ENCODE measurements around the gene ANAPC2. TPM values are rescaled to one million over a fixed set of nuclear protein-coding genes. Genes with fewer than 3 reads are reported as not detected.

ANAPC2 gene
- total and polyA plus RNA-seq, 10 donors, result 27.8 to 93.0 (median 55.3) TPM

DNA sequence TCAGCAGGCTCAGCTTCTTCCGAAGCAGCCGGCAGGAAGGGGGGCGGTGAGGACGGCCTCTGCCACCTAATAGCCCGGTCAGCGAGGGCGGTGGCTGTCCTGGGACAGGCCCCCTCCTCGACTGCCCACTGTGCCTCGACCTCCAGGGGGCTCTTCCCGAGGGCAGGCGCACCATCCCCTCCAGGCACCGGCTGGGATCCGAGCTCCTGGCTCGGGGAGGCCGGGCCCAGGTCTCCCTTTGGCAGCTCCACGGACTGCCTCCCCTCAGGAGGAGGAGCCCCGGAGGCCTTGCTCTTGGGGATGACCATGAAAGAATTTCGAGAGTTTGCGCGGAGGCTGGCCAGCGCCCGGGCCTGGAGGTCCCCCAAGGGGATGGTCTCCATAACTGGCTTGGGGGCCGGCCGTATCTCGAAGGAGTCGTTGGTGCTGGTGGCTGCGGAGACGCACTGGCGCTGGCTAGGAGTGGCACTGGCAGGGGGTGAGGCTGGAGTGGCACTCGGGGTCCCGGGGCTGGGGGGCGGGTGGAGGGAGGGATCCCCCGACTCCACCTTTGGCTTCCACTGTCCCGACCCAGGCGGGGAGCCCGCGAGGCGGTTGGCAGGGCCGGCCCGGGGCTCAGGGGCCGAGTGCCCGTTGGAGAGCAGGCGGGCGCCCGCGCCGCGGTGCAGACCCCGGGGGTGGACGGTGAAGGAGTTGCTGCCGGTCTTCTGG is 11.2 kb upstream of the ANAPC2 start:
- Histone ChIP-seq H3K4me1 (peaks cover 32 to 82% (median 62%) of the 10 kb centered on the region in 6 donors), H3K27me3 (replicated peaks in 1 of 7) (peaks cover 0 to 9% (median 0%) of the 10 kb centered on the region in 7 donors), H3K27ac (peak overlapping the region in 1 of 8 donors; percentile 21), H3K9me3 (no peaks in the 10 kb centered on the region), H3K36me3 (no peaks in the 10 kb centered on the region), H3K4me3 (peak overlapping the region in 7 of 8 donors; percentile 24 to 78 (median 58))
- intact Hi-C loops (cut with DNase I; ENCODE audit: low total_unique reads), result no loop called here
- TF ChIP-seq POLR2AphosphoS5 (IDR thresholded peaks at IDR 0.05) (no peak), CTCF (IDR thresholded peaks at IDR 0.05 in 8 of 11, conservative IDR thresholded peaks at IDR 0.05 in 3 of 11) (no peak), POLR2A (IDR thresholded peaks at IDR 0.05) (no peak)
- WGBS, 5 donors, result 25 to 39% (median 26%) methylated on average over 18 to 51 of the region's 51 CpGs
- peak; percentile 86 for DNase-seq

- Histone ChIP-seq H3K4me1 (peaks cover 25 to 79% (median 55%) of the 10 kb centered on the region in 6 donors), H3K27ac (no peak overlapping the region), H3K36me3 (no peaks in the 10 kb centered on the region), H3K4me3 (peak overlapping the region in 2 of 8 donors; percentile 58 to 78), H3K27me3 (replicated peaks in 1 of 7) (peaks cover 0 to 9% (median 0%) of the 10 kb centered on the region in 7 donors), H3K9me3 (no peaks in the 10 kb centered on the region)
- intact Hi-C loops (cut with DNase I; ENCODE audit: low total_unique reads), result no loop called here
- 83 to 100% (median 86%) methylated on average over 1 to 11 of the region's 11 CpGs for WGBS, 5 donors
- no peak for DNase-seq
- no peak for TF ChIP-seq POLR2A (IDR thresholded peaks at IDR 0.05)
- TF ChIP-seq POLR2AphosphoS5 (IDR thresholded peaks at IDR 0.05), result peak in 1 of 3 donors; percentile 7
- no peak for TF ChIP-seq CTCF (IDR thresholded peaks at IDR 0.05 in 8 of 11, conservative IDR thresholded peaks at IDR 0.05 in 3 of 11)
These were observed 10.5 kb upstream of the ANAPC2 start for GRCh38 chr9:137198902-137199283.

DNA sequence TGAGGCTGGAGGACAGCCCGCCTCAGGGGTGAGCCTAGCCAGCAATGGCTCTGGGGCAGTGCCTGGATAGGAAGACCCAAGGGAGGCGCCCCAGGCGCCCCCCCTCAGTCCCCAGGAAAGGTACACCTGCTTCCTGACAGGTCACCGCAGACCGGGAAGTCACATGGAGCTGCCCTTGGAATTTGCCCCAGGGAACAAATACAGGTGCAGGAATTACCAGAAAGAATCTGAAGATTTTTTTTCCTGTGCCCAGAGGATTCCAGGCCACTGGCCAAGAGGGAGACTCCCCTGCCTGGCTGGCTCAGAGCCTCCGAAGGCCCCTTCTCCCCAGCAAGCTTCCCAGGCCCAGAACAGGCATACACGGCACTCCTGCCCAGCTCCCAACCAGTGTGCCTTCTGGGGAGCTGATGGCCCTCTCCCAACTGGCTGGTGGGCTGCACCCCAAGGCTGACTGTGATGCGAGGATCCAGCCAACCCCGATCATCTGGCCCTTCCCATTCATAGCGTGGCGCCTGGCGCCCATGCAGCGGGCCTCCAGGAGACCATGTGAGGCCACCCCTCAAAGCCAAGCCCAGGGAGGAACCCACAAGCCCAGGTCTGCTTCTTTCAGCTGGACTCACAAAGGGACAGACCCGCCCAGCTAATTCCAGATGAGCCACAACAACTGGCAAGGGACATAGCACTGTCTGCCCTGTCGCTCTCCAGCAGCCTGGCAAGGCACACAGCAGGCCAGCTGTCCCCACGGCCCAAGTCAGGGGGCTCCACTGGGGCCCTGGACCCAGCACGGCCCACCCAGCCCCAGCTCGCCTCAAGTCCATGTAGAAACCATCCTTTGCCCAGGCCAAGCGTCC is 9.9 kb upstream of the ANAPC2 start:
- no peaks in the 10 kb centered on the region for H3K36me3 ChIP-seq
- H3K27me3 ChIP-seq (replicated peaks in 1 of 7), result peaks cover 0 to 9% (median 0%) of the 10 kb centered on the region in 7 donors
- TF ChIP-seq POLR2A (IDR thresholded peaks at IDR 0.05) (no peak), CTCF (IDR thresholded peaks at IDR 0.05 in 8 of 11, conservative IDR thresholded peaks at IDR 0.05 in 3 of 11) (no peak), POLR2AphosphoS5 (IDR thresholded peaks at IDR 0.05) (no peak)
- no peaks in the 10 kb centered on the region for H3K9me3 ChIP-seq
- peaks cover 19 to 74% (median 49%) of the 10 kb centered on the region in 6 donors for H3K4me1 ChIP-seq
- peak overlapping the region in 1 of 8 donors; percentile 78 for H3K4me3 ChIP-seq
- H3K27ac ChIP-seq, result no peak overlapping the region
- no peak for DNase-seq
- intact Hi-C loops (cut with DNase I; ENCODE audit: low total_unique reads), result no loop called here
- WGBS, 5 donors, result 79 to 94% (median 84%) methylated on average over 13 to 19 of the region's 19 CpGs

All from spleen (tissue), 11 donors.